AG04449 (cell line): ENCODE results near the gene ABLIM1.
"Not testable (repeated sequence)": the region's sequence is repeated elsewhere in the genome, so short reads cannot be mapped to it uniquely, and the experiment has no call there.

ENCODE experiments used
- CTCF ChIA-PET: fragments of 350-600 bp; formaldehyde crosslinking; extraction: SDS; loops from one replicate; lab custom pipeline; 2021; ENCODE audit warnings: antibody characterized with exemption; lab: Yijun Ruan, JAX
- POLR2A ChIA-PET: fragments of 400-600, 350-600 bp; formaldehyde crosslinking; extraction: SDS; loops from one replicate; lab custom pipeline; 2020; ENCODE audit warnings: antibody characterized with exemption, inconsistent platforms; lab: Yijun Ruan, JAX
- DNase-seq: peaks from one replicate; pipeline ENCODE4 v3.0.0-alpha.2; 2010; ENCODE audit warnings: low read depth, low spot score
- H3K4me3 ChIP-seq: 2 replicates; pipeline ENCODE4 v1.5.1; 2011; ENCODE audit warnings: low read depth, mild to moderate bottlenecking, control low read depth, low read length
- TF ChIP-seq, protein P1 (sequence below): IDR thresholded peaks from one replicate; pipeline ENCODE4 v1.5.1; 2011; ENCODE audit warnings: mild to moderate bottlenecking, moderate library complexity, low read length, control low read depth, inconsistent platforms; ENCODE audit not compliant: insufficient read depth; ENCODE audit errors: missing control alignments

Gene ABLIM1

DNA sequence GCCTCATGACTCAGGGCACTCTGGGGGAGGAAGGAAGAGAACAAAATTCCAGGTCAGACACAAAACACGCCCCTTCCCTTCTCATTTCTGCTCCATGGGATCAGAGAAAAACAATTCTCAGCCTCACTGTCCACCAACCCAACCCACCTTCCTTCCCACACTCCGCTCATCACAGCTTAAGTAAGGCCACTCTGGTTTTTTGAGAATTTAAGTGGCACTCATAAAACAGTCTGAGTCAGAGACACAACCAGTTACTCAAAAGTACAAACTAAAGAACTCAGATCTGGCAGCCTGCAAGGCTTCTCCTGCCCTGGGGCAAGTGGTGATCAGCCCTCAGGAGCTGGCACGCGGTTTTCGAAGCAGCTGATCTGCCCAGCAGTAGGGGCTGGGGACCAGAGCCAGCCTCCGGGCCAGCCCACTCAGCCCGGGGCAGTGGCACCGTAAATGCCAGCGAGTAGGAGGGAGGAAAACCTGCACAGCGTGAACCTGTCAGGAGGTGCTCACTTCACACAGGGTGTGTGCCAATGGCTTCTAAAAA, 39.1 kb upstream of the ABLIM1 start:
- DNase-seq = no peak
- CTCF ChIA-PET = interaction anchor here (1.2 to 1.5 kb wide), 4 partner anchors 65 to 146 kb away, joined by 3 to 4 read pairs (median 4); no protein-coding TSS in a partner anchor
- TF ChIP-seq, protein P1, sequence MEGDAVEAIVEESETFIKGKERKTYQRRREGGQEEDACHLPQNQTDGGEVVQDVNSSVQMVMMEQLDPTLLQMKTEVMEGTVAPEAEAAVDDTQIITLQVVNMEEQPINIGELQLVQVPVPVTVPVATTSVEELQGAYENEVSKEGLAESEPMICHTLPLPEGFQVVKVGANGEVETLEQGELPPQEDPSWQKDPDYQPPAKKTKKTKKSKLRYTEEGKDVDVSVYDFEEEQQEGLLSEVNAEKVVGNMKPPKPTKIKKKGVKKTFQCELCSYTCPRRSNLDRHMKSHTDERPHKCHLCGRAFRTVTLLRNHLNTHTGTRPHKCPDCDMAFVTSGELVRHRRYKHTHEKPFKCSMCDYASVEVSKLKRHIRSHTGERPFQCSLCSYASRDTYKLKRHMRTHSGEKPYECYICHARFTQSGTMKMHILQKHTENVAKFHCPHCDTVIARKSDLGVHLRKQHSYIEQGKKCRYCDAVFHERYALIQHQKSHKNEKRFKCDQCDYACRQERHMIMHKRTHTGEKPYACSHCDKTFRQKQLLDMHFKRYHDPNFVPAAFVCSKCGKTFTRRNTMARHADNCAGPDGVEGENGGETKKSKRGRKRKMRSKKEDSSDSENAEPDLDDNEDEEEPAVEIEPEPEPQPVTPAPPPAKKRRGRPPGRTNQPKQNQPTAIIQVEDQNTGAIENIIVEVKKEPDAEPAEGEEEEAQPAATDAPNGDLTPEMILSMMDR = no peak
- POLR2A ChIA-PET = no interaction called here
- H3K4me3 ChIP-seq = no peak overlapping the region

DNA sequence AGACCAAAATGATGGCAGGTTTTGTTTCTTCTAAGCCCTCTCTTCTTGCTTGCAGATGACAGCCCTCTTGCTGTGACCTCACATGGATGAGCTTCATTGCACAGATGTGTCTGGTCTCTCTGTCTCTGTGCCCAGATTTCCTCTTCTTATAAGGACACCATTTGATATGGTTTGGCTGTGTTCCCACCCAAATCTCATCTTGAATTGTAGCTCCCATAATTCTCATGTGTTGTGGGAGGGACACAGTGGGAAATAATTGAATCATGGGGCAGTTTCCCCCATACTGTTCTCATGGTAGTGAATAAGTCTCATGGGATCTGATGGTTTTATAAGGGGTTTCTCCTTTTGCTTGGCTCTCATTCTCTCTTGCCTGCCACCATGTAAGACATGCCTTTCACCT, 38.2 kb upstream of the ABLIM1 start:
- DNase-seq, H3K4me3 ChIP-seq, POLR2A ChIA-PET: not testable (repeated sequence)
- CTCF ChIA-PET = interaction anchor here (1.2 to 4.3 kb wide), 7 partner anchors 10 to 146 kb away, joined by 3 to 20 read pairs (median 4); no protein-coding TSS in a partner anchor

- CTCF ChIA-PET = interaction anchor here (0.7 to 4.3 kb wide), 10 partner anchors 9 to 224 kb away, joined by 3 to 20 read pairs (median 4); no protein-coding TSS in a partner anchor
Measured at GRCh38 chr10:114694752-114695151, 36.7 kb upstream of the ABLIM1 start.

DNA sequence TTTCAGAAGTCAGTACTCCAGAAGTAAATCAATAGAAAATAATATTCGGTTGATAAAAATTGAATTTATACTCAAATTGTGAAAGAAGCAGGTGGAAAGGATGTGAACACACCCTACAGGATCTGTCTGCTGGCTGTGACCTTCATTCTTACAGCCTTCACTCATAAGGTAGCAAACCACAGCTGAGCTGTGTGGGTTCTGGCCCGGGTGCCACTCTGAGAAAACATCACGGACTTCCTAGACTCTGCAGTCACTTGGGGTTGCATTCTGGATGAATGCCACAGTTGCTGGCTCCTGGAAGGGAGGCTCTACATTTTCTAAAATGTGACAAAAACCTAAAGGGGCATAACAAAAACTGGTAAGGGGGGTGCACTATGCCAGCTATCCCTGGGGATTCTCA, 36.0 kb upstream of the ABLIM1 start:
- TF ChIP-seq, protein P1 = no peak
- DNase-seq = no peak
- POLR2A ChIA-PET = no interaction called here
- no peak overlapping the region for H3K4me3 ChIP-seq
- CTCF ChIA-PET = interaction anchor here (0.8 to 4.3 kb wide), 6 partner anchors 8 to 223 kb away, joined by 3 to 20 read pairs (median 4); no protein-coding TSS in a partner anchor

More at GRCh38 chr10:114694752-114695151, 36.7 kb upstream of the ABLIM1 start:
- H3K4me3 ChIP-seq = no peak overlapping the region
- DNase-seq = no peak
- POLR2A ChIA-PET = no interaction called here
- TF ChIP-seq, protein P1 = peak; percentile 44

- H3K4me3 ChIP-seq = no peak overlapping the region
- TF ChIP-seq, protein P1 = no peak
- no peak for DNase-seq
- ChIA-PET POLR2A (no interaction called here), CTCF (interaction anchor here (0.6 to 1.3 kb wide), 4 partner anchors 11 to 132 kb away, joined by 3 read pairs; no protein-coding TSS in a partner anchor)
Measured at GRCh38 chr10:114691442-114691941, 33.4 kb upstream of the ABLIM1 start.

GRCh38 chr10:114688786-114689185, 30.7 kb upstream of the ABLIM1 start:
- H3K4me3 ChIP-seq = no peak overlapping the region
- TF ChIP-seq, protein P1 = no peak
- DNase-seq = no peak
- ChIA-PET CTCF (interaction anchor here (0.7 to 1.3 kb wide), 2 partner anchors 10 to 15 kb away, joined by 3 to 4 read pairs; no protein-coding TSS in a partner anchor), POLR2A (no interaction called here)
